Left ventricle myocardium inferior (tissue), 1 donor: ENCODE measurements around the gene DROSHA. TPM values are rescaled to one million over a fixed set of nuclear protein-coding genes. Genes with fewer than 3 reads are reported as not detected.
A peak's percentile ranks its signal among the peaks of the same experiment; 100 is the strongest.

Experiments used
- DNase-seq: peaks from one replicate; pipeline ENCODE4 v3.0.0-alpha.2; 2020
- H3K27ac ChIP-seq: fragments of 200-600 bp; replicated peaks from 2 replicates; pipeline ENCODE4 v1.8.0; 2021
- H3K27me3 ChIP-seq: fragments of 200-600 bp; 2 replicates; pipeline ENCODE4 v1.8.0; 2021; ENCODE audit warnings: low read depth
- H3K36me3 ChIP-seq: fragments of 200-600 bp; 2 replicates; pipeline ENCODE4 v1.8.0; 2021
- H3K4me1 ChIP-seq: fragments of 200-600 bp; 2 replicates; pipeline ENCODE4 v1.8.0; 2021
- H3K4me3 ChIP-seq: fragments of 200-600 bp; 2 replicates; pipeline ENCODE4 v1.8.0; 2021; ENCODE audit warnings: mild to moderate bottlenecking, moderate library complexity
- H3K9me3 ChIP-seq: fragments of 200-600 bp; replicated peaks from 2 replicates; pipeline ENCODE4 v1.8.0; 2021
- CTCF ChIP-seq: fragments of 200-600 bp; IDR thresholded peaks from 2 replicates; pipeline ENCODE4 v1.8.0; 2021; ENCODE audit warnings: antibody characterized with exemption, mild to moderate bottlenecking, borderline replicate concordance
- intact Hi-C: fragments of 100-400 bp; cut with micrococcal nuclease; formaldehyde crosslinking; loops from one replicate; pipeline ENCODE4 v1.11.0; 2022
- total RNA-seq: library from RNA; stranded (reverse); fragmentation: NEBNext Ultra II Directional; extraction: Animal tissue kit (Norgen Biotek cat#: 25700); gene quantifications from one replicate; pipeline ENCODE4 v1.2.1, GENCODE V29; 2021
- donor health status: DM: no; HTN: yes; CAD: no; lungs with severe emphysema.

The DROSHA gene
- total RNA-seq, 1 donor from 2014 or later, result 36.5 TPM

- Histone ChIP-seq H3K4me1 (peaks cover 13% of the 10 kb centered on the region), H3K27ac (no peak overlapping the region), H3K36me3 (peaks cover 30% of the 10 kb centered on the region), H3K27me3 (no peaks in the 10 kb centered on the region), H3K4me3 (no peak overlapping the region), H3K9me3 (no peaks in the 10 kb centered on the region)
- DNase-seq, result no peak
- no peak for TF ChIP-seq CTCF
- intact Hi-C loops, result no loop called here
Measured at GRCh38 chr5:31477516-31477915, 54.4 kb downstream of the DROSHA start.

GRCh38 chr5:31476738-31477141 is 55.2 kb downstream of the DROSHA start:
- Histone ChIP-seq H3K4me1 (peaks cover 13% of the 10 kb centered on the region), H3K9me3 (no peaks in the 10 kb centered on the region), H3K4me3 (no peak overlapping the region), H3K27me3 (no peaks in the 10 kb centered on the region), H3K27ac (no peak overlapping the region), H3K36me3 (peaks cover 22% of the 10 kb centered on the region)
- no peak for TF ChIP-seq CTCF
- intact Hi-C loops, result no loop called here
- no peak for DNase-seq

- H3K4me1 ChIP-seq, result peaks cover 5% of the 10 kb centered on the region
- H3K27me3 ChIP-seq, result no peaks in the 10 kb centered on the region
- no peak overlapping the region for H3K4me3 ChIP-seq
- intact Hi-C loops, result no loop called here
- DNase-seq, result no peak
- H3K36me3 ChIP-seq, result peaks cover 29% of the 10 kb centered on the region
- TF ChIP-seq CTCF, result no peak
- no peaks in the 10 kb centered on the region for H3K9me3 ChIP-seq
- no peak overlapping the region for H3K27ac ChIP-seq
Measured at GRCh38 chr5:31471916-31472315, 60.0 kb downstream of the DROSHA start.

- TF ChIP-seq CTCF, result no peak
- DNase-seq, result no peak
- Histone ChIP-seq H3K36me3 (peaks cover 37% of the 10 kb centered on the region), H3K27me3 (no peaks in the 10 kb centered on the region), H3K4me1 (no peaks in the 10 kb centered on the region), H3K9me3 (no peaks in the 10 kb centered on the region), H3K4me3 (no peak overlapping the region), H3K27ac (no peak overlapping the region)
- intact Hi-C loops, result no loop called here
Measured at GRCh38 chr5:31471040-31471439, 60.9 kb downstream of the DROSHA start.

GRCh38 chr5:31470608-31471007 is 61.3 kb downstream of the DROSHA start:
- Histone ChIP-seq H3K27ac (no peak overlapping the region), H3K9me3 (no peaks in the 10 kb centered on the region), H3K4me3 (no peak overlapping the region), H3K36me3 (peaks cover 38% of the 10 kb centered on the region), H3K4me1 (no peaks in the 10 kb centered on the region), H3K27me3 (no peaks in the 10 kb centered on the region)
- TF ChIP-seq CTCF, result no peak
- intact Hi-C loops, result no loop called here
- DNase-seq, result peak; percentile 66

- Histone ChIP-seq H3K4me1 (no peaks in the 10 kb centered on the region), H3K36me3 (peaks cover 38% of the 10 kb centered on the region), H3K27ac (no peak overlapping the region), H3K27me3 (no peaks in the 10 kb centered on the region), H3K9me3 (no peaks in the 10 kb centered on the region), H3K4me3 (no peak overlapping the region)
- DNase-seq, result no peak
- TF ChIP-seq CTCF, result no peak
- intact Hi-C loops, result no loop called here
Measured at GRCh38 chr5:31469886-31470285, 62.0 kb downstream of the DROSHA start.
